Activated T-helper 1 cell treated with anti-CD3 and anti-CD28 coated beads, Interleukin-12 subunit alpha, Interleukin-12 subunit beta, Interleukin-2, Interleukin-4 antibody, amounts not matched to agents 30 ng/mL and 10 ng/mL and 1 ng/mL, durations not matched to agents 14 hours and 24 hours and 36 hours (primary cell): Measurements from ENCODE around the gene ARID4A. TPM values are rescaled to one million over a fixed set of nuclear protein-coding genes. Genes with fewer than 3 reads are reported as not detected.
"Not testable (repeated sequence)": the region's sequence is repeated elsewhere in the genome, so short reads cannot be mapped to it uniquely, and the experiment has no call there.

ENCODE experiments used
- DNase-seq: peaks from one replicate; pipeline ENCODE4 v3.0.0; 2021; ENCODE audit warnings: low spot score
- H3K27ac Mint-ChIP-seq: one replicate; pipeline ENCODE4 v1.8.0; 2021; ENCODE audit warnings: mild to moderate bottlenecking, mixed read lengths
- H3K27me3 Mint-ChIP-seq: one replicate; pipeline ENCODE4 v1.8.0; 2022; ENCODE audit warnings: mild to moderate bottlenecking, moderate library complexity, mixed read lengths; ENCODE audit not compliant: insufficient read depth
- H3K36me3 Mint-ChIP-seq: one replicate; pipeline ENCODE4 v1.8.0; 2021; ENCODE audit warnings: low read depth, mixed read lengths
- H3K4me1 Mint-ChIP-seq: one replicate; pipeline ENCODE4 v1.8.0; 2021; ENCODE audit warnings: low read depth, mixed read lengths
- H3K4me3 Mint-ChIP-seq: one replicate; pipeline ENCODE4 v1.8.0; 2021; ENCODE audit warnings: mild to moderate bottlenecking, moderate library complexity, mixed read lengths
- H3K9me3 Mint-ChIP-seq: one replicate; pipeline ENCODE4 v1.8.0; 2021; ENCODE audit warnings: mixed read lengths
- intact Hi-C: fragments of 100-400 bp; cut with micrococcal nuclease; formaldehyde crosslinking; loops from one replicate; pipeline ENCODE4 v1.15.1; 2024
- total RNA-seq: library from RNA; stranded (reverse); gene quantifications from 2 replicates; pipeline ENCODE4 v1.2.3, GENCODE V29; 2022

ARID4A gene
- total RNA-seq, 1 donor from 2014 or later = 21.4 TPM

DNA sequence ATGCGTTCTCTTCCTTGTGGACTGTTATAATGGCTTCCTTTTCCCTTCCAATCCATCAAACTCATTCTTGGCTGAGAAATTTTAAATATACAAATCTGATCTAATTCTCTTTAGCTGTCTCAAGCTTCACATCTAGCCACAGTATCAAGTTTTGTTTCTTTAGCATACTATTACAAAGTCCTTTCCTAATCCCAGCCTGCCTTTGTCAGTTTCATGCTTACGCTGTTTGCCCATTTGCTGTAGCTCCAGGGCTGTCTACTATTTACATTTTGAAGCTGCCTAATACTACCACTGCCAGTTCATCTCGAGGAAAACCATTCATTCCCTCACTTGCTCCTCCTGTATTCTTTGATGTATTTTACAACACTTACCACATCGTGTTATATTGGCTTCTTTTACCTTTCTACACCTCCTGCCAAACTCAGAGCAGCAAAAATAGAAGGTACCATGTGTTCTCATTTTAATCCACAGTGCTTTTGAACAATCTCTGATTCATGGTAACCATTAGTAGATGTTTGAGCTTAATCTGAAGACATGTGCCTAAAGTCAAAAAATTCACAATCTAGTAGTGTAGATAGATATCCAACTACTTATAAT, 42.9 kb downstream of the ARID4A start:
- H3K27ac Mint-ChIP-seq = no peak overlapping the region
- DNase-seq = no peak
- H3K4me3 Mint-ChIP-seq = no peak overlapping the region

GRCh38 chr14:58343535-58343934, 45.2 kb downstream of the ARID4A start:
- peaks cover 26% of the 10 kb centered on the region for H3K36me3 Mint-ChIP-seq
- H3K27ac Mint-ChIP-seq, DNase-seq, H3K4me1 Mint-ChIP-seq, intact Hi-C loops, H3K27me3 Mint-ChIP-seq, H3K4me3 Mint-ChIP-seq, H3K9me3 Mint-ChIP-seq: not testable (repeated sequence)

More for the DNA sequence above, 42.9 kb downstream of the ARID4A start:
- Mint-ChIP-seq H3K4me1 (no peaks in the 10 kb centered on the region), H3K9me3 (no peaks in the 10 kb centered on the region), H3K36me3 (peaks cover 23% of the 10 kb centered on the region), H3K27me3 (no peaks in the 10 kb centered on the region)
- intact Hi-C loops = no loop called here

DNA sequence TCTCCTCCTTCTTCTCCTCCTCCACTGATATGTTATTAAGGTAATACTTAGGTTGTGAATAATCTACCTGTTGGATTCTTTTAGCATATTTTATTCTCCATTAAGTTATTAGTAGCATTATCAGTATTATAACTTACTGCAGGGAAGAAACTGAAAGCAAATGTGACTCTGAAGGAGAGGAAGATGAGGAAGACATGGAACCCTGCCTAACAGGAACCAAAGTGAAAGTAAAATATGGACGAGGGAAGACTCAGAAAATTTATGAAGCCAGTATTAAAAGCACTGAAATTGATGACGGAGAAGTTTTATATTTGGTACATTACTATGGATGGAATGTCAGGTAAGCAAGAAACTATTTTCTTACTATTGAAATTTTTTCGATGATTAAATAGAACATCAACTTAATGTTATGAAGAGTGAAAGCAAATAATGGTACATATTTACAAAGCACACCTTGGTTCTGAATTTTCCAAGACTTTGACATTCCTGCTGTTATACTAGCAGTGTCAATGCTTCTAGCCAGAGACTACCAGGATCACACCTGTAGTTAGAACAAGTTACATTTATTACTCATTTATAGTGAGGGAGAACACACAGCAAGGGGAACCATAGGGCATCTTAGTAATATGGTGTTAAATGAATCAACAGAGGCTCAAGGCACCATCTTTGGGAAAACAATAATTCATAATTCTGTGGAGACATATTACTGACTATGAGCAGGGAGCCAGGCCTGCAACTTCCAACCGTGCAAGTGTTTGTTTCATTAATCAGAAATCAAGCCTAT, 55.4 kb downstream of the ARID4A start:
- H3K4me1 Mint-ChIP-seq = peaks cover 23% of the 10 kb centered on the region
- intact Hi-C loops = no loop called here
- H3K4me3 Mint-ChIP-seq = peak overlapping the region; percentile 64
- H3K36me3 Mint-ChIP-seq = peaks cover 39% of the 10 kb centered on the region
- H3K27me3 Mint-ChIP-seq = no peaks in the 10 kb centered on the region
- DNase-seq = no peak
- H3K9me3 Mint-ChIP-seq = no peaks in the 10 kb centered on the region
- peak overlapping the region; percentile 79 for H3K27ac Mint-ChIP-seq

- Mint-ChIP-seq H3K4me1 (peaks cover 23% of the 10 kb centered on the region), H3K9me3 (no peaks in the 10 kb centered on the region), H3K4me3 (peak overlapping the region; percentile 30), H3K27ac (no peak overlapping the region), H3K27me3 (no peaks in the 10 kb centered on the region), H3K36me3 (peaks cover 37% of the 10 kb centered on the region)
- intact Hi-C loops = no loop called here
- DNase-seq = no peak
Observed at GRCh38 chr14:58354808-58355207, 56.5 kb downstream of the ARID4A start.

- no peaks in the 10 kb centered on the region for H3K9me3 Mint-ChIP-seq
- peaks cover 23% of the 10 kb centered on the region for H3K4me1 Mint-ChIP-seq
- no peak overlapping the region for H3K4me3 Mint-ChIP-seq
- DNase-seq = no peak
- peaks cover 34% of the 10 kb centered on the region for H3K36me3 Mint-ChIP-seq
- no peak overlapping the region for H3K27ac Mint-ChIP-seq
- H3K27me3 Mint-ChIP-seq = no peaks in the 10 kb centered on the region
- intact Hi-C loops = no loop called here
Observed at GRCh38 chr14:58356268-58356667, 57.9 kb downstream of the ARID4A start.

DNA sequence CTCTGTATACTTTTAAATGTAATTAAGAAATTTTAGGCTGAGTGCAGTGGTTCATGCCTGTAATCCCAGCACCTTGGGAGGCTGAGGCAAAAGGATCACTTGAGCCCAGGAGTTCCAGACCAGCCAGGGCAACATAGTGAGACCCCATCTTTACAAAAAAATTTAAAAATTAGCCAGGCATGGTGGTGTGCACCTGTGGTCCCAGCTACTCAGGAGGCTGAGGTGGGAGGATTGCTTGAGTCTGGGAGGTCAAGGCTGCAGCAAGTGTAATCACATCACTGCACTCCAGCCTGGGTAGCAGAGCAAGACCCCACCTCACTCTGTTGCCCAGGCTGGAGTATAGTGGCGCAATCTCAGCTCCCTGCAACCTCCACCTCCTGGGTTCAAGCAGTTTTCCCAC, 63.9 kb downstream of the ARID4A start:
- H3K27me3 Mint-ChIP-seq, H3K27ac Mint-ChIP-seq, H3K9me3 Mint-ChIP-seq, H3K4me3 Mint-ChIP-seq, DNase-seq, H3K4me1 Mint-ChIP-seq: not testable (repeated sequence)
- intact Hi-C loops = loop anchor here (2.0 kb wide), 2 partner anchors 63 to 253 kb away; partner anchors contain the start of gene ARID4A
- H3K36me3 Mint-ChIP-seq = peaks cover 18% of the 10 kb centered on the region

GRCh38 chr14:58362798-58363412, 64.5 kb downstream of the ARID4A start:
- intact Hi-C loops = loop anchor here (2.0 kb wide), 2 partner anchors 64 to 254 kb away; partner anchors contain the start of gene ARID4A
- no peaks in the 10 kb centered on the region for H3K9me3 Mint-ChIP-seq

GRCh38 chr14:58364316-58364715, 66.0 kb downstream of the ARID4A start:
- DNase-seq = no peak
- no peak overlapping the region for H3K27ac Mint-ChIP-seq
- intact Hi-C loops = no loop called here
- no peaks in the 10 kb centered on the region for H3K27me3 Mint-ChIP-seq
- H3K4me3 Mint-ChIP-seq = no peak overlapping the region
- no peaks in the 10 kb centered on the region for H3K9me3 Mint-ChIP-seq
- H3K4me1 Mint-ChIP-seq = no peaks in the 10 kb centered on the region
- peaks cover 28% of the 10 kb centered on the region for H3K36me3 Mint-ChIP-seq

More at GRCh38 chr14:58362798-58363412, 64.5 kb downstream of the ARID4A start:
- Mint-ChIP-seq H3K27me3 (no peaks in the 10 kb centered on the region), H3K27ac (no peak overlapping the region), H3K36me3 (peaks cover 24% of the 10 kb centered on the region), H3K4me1 (no peaks in the 10 kb centered on the region), H3K4me3 (no peak overlapping the region)
- no peak for DNase-seq

DNA sequence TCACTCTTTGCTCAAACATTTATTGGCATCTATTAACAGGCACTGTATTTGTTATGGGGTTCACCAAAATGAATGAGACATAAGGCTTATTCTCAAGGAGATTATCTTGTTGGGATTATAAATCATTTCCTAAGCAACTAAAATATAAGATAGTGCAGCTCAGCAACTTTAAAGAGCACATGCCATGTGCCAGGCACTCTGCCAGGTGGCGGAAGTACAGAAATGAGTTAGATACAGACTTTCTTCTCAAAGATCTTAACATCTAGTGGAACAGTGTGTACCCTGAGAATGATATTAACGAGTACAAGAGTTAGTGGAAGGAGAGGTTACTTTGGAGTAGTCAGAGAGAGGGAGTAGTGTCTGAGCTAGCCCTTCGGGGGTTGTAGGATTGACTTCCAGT, 68.9 kb downstream of the ARID4A start:
- no peaks in the 10 kb centered on the region for H3K9me3 Mint-ChIP-seq
- no peak overlapping the region for H3K27ac Mint-ChIP-seq
- peaks cover 32% of the 10 kb centered on the region for H3K36me3 Mint-ChIP-seq
- H3K4me1 Mint-ChIP-seq = no peaks in the 10 kb centered on the region
- intact Hi-C loops = no loop called here
- no peak for DNase-seq
- H3K4me3 Mint-ChIP-seq = no peak overlapping the region
- H3K27me3 Mint-ChIP-seq = no peaks in the 10 kb centered on the region

DNA sequence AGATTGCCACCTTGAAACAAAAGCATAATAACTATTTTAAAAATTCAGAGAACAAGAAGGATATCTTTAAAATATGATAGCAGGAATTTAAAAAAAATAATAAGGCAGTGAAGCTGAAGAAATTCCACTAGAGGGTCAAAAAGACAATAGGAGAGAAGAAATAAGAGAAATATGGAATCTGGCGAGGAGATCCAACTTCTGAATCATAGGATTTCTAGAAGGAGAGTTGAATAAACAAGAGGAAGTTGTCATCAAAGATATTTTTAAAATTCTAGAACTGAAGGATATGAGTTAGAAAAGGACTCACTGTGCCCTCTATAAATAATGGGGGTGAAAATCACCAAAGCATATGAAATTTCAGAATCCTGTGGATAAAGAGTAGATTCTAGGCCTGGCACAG, 70.6 kb downstream of the ARID4A start:
- H3K27me3 Mint-ChIP-seq = no peaks in the 10 kb centered on the region
- H3K9me3 Mint-ChIP-seq = no peaks in the 10 kb centered on the region
- no peak overlapping the region for H3K27ac Mint-ChIP-seq
- no peak overlapping the region for H3K4me3 Mint-ChIP-seq
- intact Hi-C loops = no loop called here
- peaks cover 33% of the 10 kb centered on the region for H3K36me3 Mint-ChIP-seq
- no peak for DNase-seq
- H3K4me1 Mint-ChIP-seq = no peaks in the 10 kb centered on the region

DNA sequence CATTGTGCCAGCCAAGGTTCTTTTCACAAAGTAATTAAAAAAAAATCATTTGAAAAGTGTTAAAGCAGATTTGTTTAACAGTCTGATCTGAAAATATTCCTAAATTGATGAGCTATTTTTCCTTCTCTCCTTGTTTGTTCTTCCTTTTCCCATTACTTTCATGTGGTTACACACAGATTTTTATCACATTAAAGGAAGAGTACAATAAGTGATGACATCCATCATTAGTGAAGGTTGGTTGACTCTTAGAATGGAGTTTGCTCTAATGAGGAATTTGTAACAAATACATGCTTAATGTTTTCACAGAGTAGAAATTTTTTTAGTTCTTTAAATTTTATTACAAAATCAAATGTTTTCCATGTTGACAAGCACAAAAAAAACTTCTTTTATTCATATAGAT, 78.4 kb downstream of the ARID4A start:
- no peaks in the 10 kb centered on the region for H3K9me3 Mint-ChIP-seq
- H3K36me3 Mint-ChIP-seq = peaks cover 24% of the 10 kb centered on the region
- no peak for DNase-seq
- no peak overlapping the region for H3K27ac Mint-ChIP-seq
- no peak overlapping the region for H3K4me3 Mint-ChIP-seq
- intact Hi-C loops = no loop called here
- H3K27me3 Mint-ChIP-seq = no peaks in the 10 kb centered on the region
- no peaks in the 10 kb centered on the region for H3K4me1 Mint-ChIP-seq

DNA sequence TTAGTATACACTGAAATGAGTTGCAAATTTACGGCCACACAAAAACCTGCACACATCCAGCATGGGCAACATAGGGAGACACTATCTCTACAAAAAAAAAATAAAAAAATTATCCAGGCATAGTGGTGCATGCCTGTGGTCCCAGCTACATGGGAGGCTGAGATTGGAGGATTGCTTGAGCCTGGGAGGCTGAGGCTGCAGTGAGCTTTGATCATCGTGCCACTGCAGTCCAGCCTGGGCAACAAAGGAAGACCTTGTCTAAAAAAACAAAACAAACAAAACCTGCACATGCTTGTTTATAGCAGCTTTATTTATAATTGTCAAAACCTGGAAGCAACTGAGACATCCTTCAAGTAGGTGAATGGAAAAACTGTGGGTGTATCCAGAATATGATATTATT, 92.5 kb downstream of the ARID4A start:
- no peak for DNase-seq
- Mint-ChIP-seq H3K4me1 (peaks cover 17% of the 10 kb centered on the region), H3K36me3 (peaks cover 3% of the 10 kb centered on the region), H3K27ac (no peak overlapping the region), H3K27me3 (peaks cover 6% of the 10 kb centered on the region), H3K4me3 (no peak overlapping the region), H3K9me3 (no peaks in the 10 kb centered on the region)
- intact Hi-C loops = no loop called here

DNA sequence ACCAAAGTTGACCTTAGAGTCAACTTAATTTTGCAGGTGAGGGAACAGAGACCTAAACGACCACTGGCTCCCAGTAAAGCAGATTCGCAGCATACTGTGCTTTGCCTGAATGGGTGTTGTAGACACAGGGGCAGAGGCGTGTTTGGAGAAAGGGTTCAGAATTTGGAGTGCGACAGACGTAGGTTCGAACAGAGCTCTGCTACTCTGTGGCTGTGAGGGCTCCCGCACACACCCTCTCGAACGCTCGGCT, 97.1 kb downstream of the ARID4A start:
- intact Hi-C loops = loop anchor here (1.0 to 5.0 kb wide), 4 partner anchors 32 to 288 kb away; partner anchors contain the start of genes KIAA0586 and TIMM9
- Mint-ChIP-seq H3K36me3 (peaks cover 2% of the 10 kb centered on the region), H3K4me1 (peaks cover 18% of the 10 kb centered on the region), H3K27me3 (peaks cover 6% of the 10 kb centered on the region), H3K27ac (peak overlapping the region; percentile 7), H3K4me3 (peak overlapping the region; percentile 67), H3K9me3 (no peaks in the 10 kb centered on the region)
- no peak for DNase-seq
